Kidney (tissue), 14 donors: ENCODE results near the gene CNDP1. TPM values are rescaled to one million over a fixed set of nuclear protein-coding genes. Genes with fewer than 3 reads are reported as not detected.
A peak's percentile ranks its signal among the peaks of the same experiment; 100 is the strongest.

Experiments
- DNase-seq, 5 donors: peaks; one replicate each; pipeline ENCODE4 v3.0.0-alpha.2; 2013 to 2020
- FAIRE-seq: peaks from 2 replicates; lab custom pipeline; 2012; peaks lifted over from hg19 to GRCh38; lab: Jason Lieb, UNC
- H3K27ac ChIP-seq, 2 donors: one replicate each; pipeline ENCODE4 v1.7.0; 2013; ENCODE audit warnings: low read depth in 2 of 2, low read length in 2 of 2, inconsistent platforms in 1 of 2
- H3K27me3 ChIP-seq: one replicate; pipeline ENCODE4 v1.7.1; 2013; ENCODE audit warnings: low read length, inconsistent platforms; ENCODE audit not compliant: control insufficient read depth, insufficient read depth
- H3K36me3 ChIP-seq, 3 donors: one replicate each; pipeline versions ENCODE4 v1.7.0 to v1.7.1; 2013; ENCODE audit warnings: low read length in 3 of 3, control low read depth in 1 of 3, inconsistent platforms in 1 of 3; ENCODE audit not compliant: insufficient read depth in 3 of 3, control insufficient read depth in 2 of 3
- H3K4me1 ChIP-seq, 3 donors: one replicate each; pipeline versions ENCODE4 v1.7.0 to v1.7.1; 2013; ENCODE audit warnings: low read length in 3 of 3, inconsistent platforms in 1 of 3, low read depth in 1 of 3; ENCODE audit not compliant: control insufficient read depth in 2 of 3, insufficient read depth in 2 of 3
- H3K4me3 ChIP-seq, 3 donors: one replicate each; pipeline versions ENCODE4 v1.7.0 to v1.8.1; 2013; ENCODE audit warnings: low read length in 3 of 3, control low read depth in 1 of 3, inconsistent platforms in 1 of 3
- H3K9ac ChIP-seq, 3 donors: one replicate each; pipeline versions ENCODE4 v1.7.0 to v1.7.1; 2013; ENCODE audit warnings: low read length in 3 of 3, control low read depth in 1 of 3, inconsistent platforms in 1 of 3
- H3K9me3 ChIP-seq, 3 donors: one replicate each; pipeline versions ENCODE4 v1.7.0 to v1.7.1; 2013; ENCODE audit warnings: low read length in 3 of 3, control low read depth in 1 of 3, inconsistent platforms in 1 of 3; ENCODE audit not compliant: control insufficient read depth in 2 of 3, insufficient read depth in 1 of 3
- intact Hi-C: fragments of 100-400 bp; cut with DNase I; formaldehyde crosslinking; loops from one replicate; pipeline ENCODE4 v1.11.1; 2022
- polyA plus RNA-seq: library from polyadenylated mRNA; stranded (reverse); fragments of 350-450 nt; fragmentation: Illumina TruSeq; extraction: RNeasy Lipid Tissue Mini Kit (QIAGEN cat#74804); gene quantifications from one replicate; pipeline ENCODE4 v1.2.3, GENCODE V29; 2014; ENCODE audit warnings: low read depth, low replicate concordance; ENCODE audit not compliant: insufficient read depth
- total RNA-seq: library from RNA; stranded (reverse); fragmentation: NEBNext Ultra II Directional; extraction: Animal tissue kit (Norgen Biotek cat#: 25700); gene quantifications from one replicate; pipeline ENCODE4 v1.2.1, GENCODE V29; 2021
- TF ChIP-seq, protein P1 (sequence below): IDR thresholded peaks from 3 replicates; pipeline ENCODE4 v1.5.1; 2012; ENCODE audit warnings: mild to moderate bottlenecking, moderate library complexity, borderline replicate concordance; ENCODE audit not compliant: insufficient read depth; ENCODE audit errors: extremely low read depth
- donor health status: control.
- donor health status: control.
- donor health status: control.
- donor health status: control.
- donor health status: control.
- donor health status: DM: yes; HTN: yes; CAD: no.
- donor health status: Normal renal cell carcinoma (clear cell type).

The CNDP1 gene
- total and polyA plus RNA-seq, 2 donors from 2014 or later, result 1.4 to 2.9 TPM

DNA sequence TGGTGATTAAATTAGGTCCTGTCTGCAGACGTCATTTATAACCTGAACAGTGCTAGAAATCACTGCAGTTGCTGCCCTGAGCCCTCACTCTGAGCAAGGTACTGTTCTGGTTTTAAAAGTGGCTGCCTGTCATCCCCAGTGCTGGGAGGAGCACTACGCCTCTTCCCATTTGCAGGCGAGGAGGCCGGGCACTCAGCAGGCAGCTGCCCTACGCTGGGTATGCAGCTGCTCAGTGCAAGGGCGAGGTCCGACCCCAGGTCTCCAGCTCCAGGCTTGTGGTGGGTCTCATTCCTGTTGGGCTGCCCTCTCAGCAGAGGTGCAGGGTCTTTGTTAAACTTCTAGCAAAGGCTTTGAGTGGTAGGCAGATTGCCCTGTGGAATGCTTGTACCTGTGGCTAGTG lies 22.5 kb upstream of the CNDP1 start:
- FAIRE-seq, result no peak
- H3K36me3 ChIP-seq, result peaks cover 11 to 76% (median 45%) of the 10 kb centered on the region in 3 donors
- H3K27me3 ChIP-seq, result no peaks in the 10 kb centered on the region
- H3K9ac ChIP-seq, result no peak overlapping the region
- DNase-seq, result peak in 2 of 5 donors; percentile 19 to 51
- TF ChIP-seq, protein P1, sequence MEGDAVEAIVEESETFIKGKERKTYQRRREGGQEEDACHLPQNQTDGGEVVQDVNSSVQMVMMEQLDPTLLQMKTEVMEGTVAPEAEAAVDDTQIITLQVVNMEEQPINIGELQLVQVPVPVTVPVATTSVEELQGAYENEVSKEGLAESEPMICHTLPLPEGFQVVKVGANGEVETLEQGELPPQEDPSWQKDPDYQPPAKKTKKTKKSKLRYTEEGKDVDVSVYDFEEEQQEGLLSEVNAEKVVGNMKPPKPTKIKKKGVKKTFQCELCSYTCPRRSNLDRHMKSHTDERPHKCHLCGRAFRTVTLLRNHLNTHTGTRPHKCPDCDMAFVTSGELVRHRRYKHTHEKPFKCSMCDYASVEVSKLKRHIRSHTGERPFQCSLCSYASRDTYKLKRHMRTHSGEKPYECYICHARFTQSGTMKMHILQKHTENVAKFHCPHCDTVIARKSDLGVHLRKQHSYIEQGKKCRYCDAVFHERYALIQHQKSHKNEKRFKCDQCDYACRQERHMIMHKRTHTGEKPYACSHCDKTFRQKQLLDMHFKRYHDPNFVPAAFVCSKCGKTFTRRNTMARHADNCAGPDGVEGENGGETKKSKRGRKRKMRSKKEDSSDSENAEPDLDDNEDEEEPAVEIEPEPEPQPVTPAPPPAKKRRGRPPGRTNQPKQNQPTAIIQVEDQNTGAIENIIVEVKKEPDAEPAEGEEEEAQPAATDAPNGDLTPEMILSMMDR, result no peak
- intact Hi-C loops, result no loop called here
- no peak overlapping the region for H3K4me3 ChIP-seq
- H3K27ac ChIP-seq, result no peak overlapping the region
- no peaks in the 10 kb centered on the region for H3K9me3 ChIP-seq
- peaks cover 0 to 18% (median 0%) of the 10 kb centered on the region in 3 donors for H3K4me1 ChIP-seq

DNA sequence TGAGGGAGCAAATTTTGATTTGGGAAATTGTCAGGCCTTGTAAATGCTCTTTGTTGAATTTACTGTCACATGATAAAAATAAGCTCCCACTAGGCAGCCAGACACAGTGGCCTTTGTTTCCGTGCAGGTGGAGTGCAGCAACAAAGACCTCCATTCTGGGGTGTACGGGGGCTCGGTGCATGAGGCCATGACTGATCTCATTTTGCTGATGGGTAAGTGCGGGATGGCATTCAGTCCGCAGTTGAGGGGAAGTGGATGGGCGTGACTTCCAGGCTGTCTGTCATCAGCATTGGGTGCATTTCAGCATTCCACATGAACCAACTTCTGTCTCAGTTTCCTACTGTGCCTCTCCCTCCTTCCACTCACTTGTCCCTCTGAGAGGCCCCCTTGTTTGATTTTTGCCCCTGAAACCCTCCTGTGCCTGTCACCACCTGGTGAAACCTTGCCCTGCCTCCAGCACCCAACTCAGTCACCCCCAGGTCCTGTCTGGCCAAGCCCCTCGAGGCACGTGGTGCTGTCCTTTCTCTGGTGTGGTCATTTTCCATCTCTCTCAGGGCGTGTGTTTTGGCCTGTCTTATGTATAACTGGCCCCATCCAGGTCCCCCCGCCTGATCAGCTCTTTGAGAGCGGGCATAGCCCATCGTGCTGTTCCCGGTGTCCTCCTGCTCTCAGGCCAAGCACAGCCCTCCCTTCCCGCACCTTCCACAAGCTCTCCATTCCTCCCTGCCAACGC lies 21.8 kb upstream of the CNDP1 start:
- FAIRE-seq, result no peak

DNA sequence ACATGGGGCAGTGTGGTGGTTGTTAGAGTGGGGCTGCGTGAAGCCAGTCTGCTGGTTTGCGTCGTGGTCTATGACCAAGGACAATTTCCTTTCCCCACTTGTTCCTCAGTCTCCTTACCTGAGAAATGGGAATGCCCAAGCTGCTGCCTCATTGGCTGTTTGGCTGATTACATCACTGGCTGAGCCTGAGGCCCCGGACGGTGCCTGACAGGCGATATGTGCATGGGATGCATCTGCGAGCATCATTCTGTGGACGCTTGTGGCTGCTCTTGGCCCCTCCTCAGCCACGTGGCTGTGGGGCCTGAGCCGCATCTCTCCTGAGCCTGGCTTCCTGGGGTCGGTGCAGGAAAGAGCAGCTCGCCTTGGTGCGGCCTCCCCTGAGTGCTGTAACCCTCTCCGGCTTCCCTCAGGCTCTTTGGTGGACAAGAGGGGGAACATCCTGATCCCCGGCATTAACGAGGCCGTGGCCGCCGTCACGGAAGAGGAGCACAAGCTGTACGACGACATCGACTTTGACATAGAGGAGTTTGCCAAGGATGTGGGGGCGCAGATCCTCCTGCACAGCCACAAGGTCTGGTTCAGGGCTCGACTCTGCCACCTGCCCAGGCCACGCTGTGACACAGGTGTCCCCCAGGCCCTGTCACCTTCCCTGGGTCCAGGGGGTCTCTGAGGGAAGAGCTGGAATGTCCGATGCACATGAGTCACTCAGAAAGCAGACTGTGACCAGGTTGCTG lies 21.0 kb upstream of the CNDP1 start:
- H3K4me1 ChIP-seq, result peaks cover 0 to 18% (median 0%) of the 10 kb centered on the region in 3 donors
- H3K9ac ChIP-seq, result no peak overlapping the region
- intact Hi-C loops, result no loop called here
- DNase-seq (peak in 3 of 5 donors; percentile 8 to 61 (median 25)), FAIRE-seq (no peak)
- TF ChIP-seq, protein P1, result no peak
- H3K36me3 ChIP-seq, result peaks cover 13 to 72% (median 40%) of the 10 kb centered on the region in 3 donors
- H3K27me3 ChIP-seq, result no peaks in the 10 kb centered on the region
- no peak overlapping the region for H3K27ac ChIP-seq
- no peak overlapping the region for H3K4me3 ChIP-seq
- no peaks in the 10 kb centered on the region for H3K9me3 ChIP-seq

More for the DNA sequence above, 21.8 kb upstream of the CNDP1 start:
- H3K9me3 ChIP-seq, result no peaks in the 10 kb centered on the region
- H3K4me1 ChIP-seq, result peaks cover 0 to 18% (median 0%) of the 10 kb centered on the region in 3 donors
- no peak overlapping the region for H3K9ac ChIP-seq
- peak in 3 of 5 donors; percentile 5 to 47 (median 20) for DNase-seq
- peaks cover 11 to 74% (median 42%) of the 10 kb centered on the region in 3 donors for H3K36me3 ChIP-seq
- H3K4me3 ChIP-seq, result no peak overlapping the region
- H3K27me3 ChIP-seq, result no peaks in the 10 kb centered on the region
- intact Hi-C loops, result no loop called here
- TF ChIP-seq, protein P1, result no peak
- H3K27ac ChIP-seq, result no peak overlapping the region
